Activated T-cell treated with anti-CD3 and anti-CD28 coated beads for 48 hours (primary cell): Measurements from ENCODE around the gene ADARB2.
"Not testable (repeated sequence)": the region's sequence is repeated elsewhere in the genome, so short reads cannot be mapped to it uniquely, and the experiment has no call there.

Experiments used
- DNase-seq: peaks from one replicate; pipeline ENCODE4 v3.0.0-alpha.2; 2020; ENCODE audit warnings: low read depth

ADARB2 gene

DNA sequence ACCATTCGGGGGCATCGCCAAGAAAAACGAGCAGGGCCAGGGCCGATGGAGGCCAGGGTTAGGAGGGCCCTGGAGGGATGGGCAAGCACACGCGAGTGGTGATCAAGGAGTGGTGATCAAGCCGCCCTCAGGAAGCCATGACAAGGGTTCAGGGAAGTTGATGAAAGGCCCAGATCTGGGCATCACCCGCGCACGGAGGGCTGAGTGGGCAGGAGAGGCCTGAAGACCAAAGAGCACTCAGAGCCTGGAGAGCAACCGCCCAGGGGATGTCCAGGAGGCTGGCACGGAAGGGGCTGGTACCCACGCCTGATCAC, 566.5 kb downstream of the ADARB2 start:
- no peak for DNase-seq

DNA sequence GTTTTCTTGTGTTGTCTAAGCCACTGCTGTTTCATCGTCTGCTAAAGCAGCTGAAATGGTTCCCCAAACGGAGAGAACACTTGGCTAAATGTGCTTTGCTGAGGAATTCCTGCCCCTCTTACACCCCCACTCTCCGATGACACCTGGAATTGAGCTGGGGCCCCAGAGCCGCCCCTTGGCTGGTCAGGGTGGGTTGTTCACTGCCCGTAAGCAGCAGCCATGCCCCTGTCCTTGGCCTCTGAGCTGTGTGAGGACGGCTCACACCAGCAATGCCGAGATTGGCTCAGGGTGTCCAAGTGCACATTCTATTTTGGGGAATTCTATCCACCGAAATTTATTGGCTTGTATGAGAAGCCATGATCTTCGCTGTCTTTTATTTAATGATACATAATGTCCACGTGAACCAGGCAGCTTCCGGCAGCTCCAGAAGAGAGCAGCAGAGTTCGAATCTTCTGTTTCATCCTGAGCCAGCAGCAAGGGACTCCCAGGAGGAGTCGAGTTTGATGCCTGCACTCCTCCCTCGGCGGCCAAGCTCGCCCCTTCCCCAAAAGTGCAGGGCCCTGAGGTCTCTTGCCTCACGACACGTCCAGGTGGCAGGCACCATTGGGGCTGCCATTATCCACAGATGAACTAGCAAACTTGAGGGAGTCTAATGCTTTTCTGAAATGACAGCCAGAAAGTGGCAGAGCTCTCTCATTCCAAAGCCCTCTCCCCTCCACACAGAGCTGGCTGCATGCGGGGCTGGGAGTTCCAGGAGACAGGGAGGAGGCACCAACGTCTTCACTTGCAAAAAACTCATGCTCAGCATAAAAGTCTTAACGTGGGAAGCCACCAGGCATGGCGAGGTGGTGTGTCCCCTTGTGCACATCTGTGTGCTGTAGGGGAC, 567.1 kb downstream of the ADARB2 start:
- DNase-seq = no peak

DNA sequence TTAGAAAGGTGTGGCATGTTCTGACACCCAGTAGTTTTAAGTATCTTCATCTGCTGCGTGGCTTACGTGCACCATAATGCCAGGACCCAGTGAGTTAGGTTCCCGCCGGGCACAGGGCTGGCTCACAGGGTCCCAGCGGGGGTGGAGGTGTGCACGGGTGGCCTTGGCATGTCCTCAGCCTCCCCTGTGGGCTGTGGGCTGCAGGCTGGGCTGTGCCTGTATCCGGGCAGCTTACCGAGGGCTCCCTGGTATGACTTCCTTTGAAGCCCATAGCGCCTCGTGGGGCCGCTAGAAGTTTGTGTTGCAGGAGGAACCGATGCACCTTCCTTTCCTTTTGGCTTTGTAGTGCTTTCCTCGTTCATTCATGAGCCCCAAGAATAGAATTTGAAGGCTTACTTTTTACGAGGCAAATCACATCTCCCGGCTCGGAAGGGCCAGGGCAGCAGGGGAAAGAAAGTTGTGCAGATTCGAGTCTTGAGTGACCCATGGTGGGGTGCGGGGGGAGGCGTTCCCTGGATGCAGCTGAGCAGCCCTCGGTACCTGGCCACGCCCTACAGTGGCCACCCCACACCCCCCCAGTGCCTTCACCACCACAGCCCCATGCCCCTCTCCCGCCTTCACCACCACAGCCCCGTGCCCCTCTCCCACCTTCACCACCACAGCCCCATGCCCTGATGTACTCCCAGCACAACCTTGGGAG, 568.0 kb downstream of the ADARB2 start:
- no peak for DNase-seq

DNA sequence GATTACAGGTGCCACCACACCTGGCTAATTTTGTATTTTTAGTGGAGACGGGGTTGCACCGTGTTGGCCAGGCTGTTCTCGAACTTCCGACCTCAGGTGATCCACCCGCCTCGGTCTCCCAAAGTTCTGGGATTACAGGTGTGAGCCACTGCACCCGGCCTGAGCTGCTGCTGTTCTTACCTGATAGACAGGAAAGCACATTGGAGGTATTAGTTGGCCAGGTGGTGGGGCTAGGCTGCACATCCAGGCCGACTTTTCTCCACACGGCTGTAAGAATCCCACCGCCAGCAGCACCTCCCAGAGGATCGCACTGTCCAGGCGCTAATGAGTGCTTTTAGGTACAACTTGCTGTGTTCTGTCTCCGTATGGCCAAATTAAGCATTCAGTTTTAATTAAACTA, 568.6 kb downstream of the ADARB2 start:
- DNase-seq = no peak

DNA sequence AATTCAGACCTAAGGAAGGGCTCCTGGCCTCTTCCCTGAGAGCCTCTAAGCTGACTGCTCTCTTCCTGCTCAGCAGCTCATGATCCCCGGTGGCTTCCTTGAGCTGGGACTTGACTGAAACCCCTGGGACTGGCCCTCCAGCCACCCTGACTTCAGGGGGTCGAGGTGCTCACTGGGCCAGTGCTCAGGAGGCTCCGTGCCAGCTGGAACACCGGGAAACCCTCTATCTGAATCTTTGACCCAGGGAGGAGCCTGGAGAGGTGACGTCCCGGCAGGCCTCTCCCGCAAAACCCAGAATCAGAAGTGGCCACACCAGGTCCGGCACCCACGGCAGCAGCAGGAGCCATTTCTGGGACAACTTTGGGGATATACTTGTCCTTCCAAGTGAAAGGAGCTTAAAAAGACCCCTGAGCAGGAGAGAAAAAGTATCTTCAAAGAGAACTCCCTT, 570.5 kb downstream of the ADARB2 start:
- no peak for DNase-seq

DNA sequence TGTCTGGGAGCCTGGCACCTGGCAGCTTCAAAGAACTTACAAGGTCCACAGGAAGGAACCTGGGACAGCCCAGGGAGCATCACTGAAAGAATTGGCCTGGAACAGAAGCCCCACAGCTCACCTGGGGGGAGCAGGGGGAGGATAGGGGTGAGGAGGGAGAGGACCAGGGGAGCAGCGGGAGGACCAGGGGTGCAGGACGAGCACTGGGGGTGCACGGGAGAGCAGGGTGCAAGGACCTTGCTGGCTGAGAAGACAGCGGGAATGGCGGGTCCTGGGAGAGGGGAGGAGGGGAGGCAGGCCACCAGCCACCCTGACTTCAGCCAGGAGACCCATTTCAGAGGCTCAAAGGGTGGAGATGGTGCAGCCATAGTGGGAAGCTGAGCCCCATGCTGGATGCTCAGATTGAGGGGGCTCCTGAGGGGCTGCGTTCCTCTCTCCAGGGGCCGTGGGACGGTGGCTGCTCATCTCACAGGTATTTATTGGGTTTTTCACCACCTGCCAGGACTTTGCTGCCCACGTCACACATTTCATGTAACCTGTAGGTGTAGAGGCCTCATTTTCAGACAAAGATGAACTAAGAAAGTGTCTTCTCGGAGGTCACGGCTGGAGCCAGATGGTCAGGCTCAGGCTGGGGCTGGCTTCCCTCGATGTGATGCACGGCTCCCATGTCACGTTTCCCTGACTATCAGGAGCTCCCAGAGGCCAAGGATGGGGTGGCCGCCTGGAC, 571.1 kb downstream of the ADARB2 start:
- DNase-seq = no peak

DNA sequence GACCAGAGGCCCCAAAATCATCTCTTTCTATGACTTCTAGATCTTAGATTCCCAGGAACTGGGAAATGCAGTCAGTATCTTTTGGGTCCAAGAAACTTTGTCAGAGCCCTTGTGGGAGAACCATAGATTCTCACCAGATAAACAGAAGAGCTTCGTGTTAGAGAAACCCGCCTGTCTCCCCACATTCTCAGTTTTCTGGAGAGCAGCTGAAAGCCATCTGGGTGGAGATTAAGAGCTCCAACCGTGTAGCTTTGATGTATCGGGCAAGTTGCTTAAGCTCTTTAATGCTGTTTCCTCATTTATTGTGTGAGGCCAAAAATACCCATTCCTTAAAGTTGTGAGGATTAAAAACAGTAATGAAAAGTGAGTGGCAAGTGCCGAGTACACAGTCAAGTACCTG, 573.5 kb downstream of the ADARB2 start:
- DNase-seq = no peak

DNA sequence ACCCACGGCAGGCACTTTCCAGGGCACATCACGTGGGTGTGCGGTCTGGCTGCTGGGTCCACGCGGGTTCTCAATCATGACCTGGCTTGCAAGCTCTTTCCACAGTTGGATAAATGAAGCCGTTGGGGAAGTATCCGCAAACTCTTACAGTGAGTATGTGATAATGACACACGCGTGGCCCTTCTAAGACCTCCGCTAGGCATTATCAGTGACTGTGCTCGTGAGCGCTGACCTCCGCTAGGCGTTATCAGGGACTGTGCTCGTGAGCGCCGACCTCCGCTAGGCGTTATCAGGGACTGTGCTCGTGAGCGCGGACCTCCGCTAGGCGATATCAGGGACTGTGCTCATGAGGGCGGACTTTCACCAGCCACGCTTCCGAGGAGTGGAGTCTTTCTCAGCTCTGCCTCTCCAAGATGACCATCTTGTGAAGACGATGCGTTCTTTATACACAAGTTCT, 574.1 kb downstream of the ADARB2 start:
- DNase-seq = no peak

DNA sequence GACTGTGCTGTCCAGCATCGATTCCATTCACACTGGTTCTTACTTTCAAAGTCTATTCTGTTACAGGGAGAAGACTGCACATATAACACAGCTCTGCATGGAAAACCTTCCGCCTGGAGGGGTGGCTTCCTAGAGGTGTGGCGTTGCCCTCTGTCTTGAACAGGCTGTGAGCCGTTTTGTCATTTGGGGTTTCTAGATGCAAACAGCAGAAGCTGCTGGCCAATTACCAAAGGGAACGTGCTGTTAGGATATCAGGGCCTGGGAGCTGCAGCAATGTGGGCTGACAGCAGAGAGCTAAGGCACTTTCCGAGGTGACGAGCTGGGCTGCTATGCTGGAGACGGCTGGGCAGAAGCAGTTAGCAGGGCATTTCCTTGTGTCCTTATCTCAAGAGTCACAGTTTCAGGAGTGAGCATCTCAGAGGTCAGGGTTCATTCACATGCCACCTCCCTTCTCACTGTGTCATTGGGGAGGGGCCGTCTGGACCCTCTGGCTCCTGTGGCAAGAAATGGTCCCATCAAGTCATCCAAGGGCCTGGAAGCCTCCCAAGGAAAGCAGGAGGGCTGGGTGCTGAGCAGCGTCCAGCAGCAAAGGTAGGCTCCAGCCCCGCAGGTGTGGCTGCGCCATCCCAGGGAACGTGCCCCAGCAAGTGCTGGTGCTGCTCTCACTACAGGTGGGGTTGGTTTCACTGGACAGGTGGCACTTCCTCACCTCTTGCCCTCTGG, 574.7 kb downstream of the ADARB2 start:
- no peak for DNase-seq

DNA sequence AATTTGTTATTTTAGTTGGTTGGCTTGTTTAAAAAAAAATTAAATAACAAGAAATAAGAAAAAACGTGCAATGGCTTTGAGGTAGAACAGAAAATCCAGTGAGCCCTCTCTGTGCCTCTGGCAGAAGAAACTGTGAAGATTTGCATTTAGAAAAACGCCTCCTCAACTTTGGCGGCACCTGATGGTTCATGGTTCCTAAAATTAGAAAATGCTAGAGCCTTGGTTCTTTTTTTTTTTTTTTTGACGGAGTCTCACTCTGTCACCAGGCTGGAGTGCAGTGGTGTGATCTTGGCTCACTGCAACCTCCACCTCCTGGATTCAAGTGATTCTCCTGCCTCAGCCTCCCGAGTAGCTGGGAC, 576.0 kb downstream of the ADARB2 start:
- not testable (repeated sequence) for DNase-seq

DNA sequence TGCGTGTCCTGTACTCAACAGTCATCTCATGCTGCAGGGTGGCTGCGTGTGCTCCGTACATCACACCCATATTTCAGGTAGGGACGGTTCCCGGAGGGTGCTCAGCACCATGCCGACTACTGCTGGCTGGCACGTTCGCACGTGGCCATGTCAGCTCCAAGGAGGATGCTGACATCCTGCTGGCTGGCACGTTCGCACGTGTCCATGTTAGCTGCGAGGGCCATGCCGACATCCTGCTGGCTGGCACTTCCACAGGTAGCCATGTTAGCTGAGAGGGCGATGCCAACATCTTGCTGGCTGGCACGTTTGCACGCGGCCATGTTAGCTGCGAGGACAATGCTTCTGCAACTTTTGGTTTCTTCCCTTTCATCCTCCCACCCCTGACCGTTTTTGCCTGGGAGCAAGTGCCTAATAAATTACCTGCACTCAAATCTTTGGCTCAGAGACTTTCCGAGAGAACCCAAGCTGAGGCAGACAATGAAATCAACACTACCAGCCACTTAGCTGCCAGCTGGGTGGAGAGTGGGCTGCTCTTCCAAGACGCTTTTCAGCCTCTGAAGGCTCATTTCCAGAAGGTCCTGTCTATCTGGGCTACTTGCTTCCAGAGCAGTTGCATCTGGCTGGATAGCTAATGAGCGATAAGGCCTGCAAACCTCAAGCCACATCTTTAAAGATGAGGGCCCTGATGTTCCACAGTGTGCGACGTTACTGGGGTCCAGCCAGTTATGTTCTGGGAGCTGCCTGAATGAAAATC, 576.6 kb downstream of the ADARB2 start:
- no peak for DNase-seq

DNA sequence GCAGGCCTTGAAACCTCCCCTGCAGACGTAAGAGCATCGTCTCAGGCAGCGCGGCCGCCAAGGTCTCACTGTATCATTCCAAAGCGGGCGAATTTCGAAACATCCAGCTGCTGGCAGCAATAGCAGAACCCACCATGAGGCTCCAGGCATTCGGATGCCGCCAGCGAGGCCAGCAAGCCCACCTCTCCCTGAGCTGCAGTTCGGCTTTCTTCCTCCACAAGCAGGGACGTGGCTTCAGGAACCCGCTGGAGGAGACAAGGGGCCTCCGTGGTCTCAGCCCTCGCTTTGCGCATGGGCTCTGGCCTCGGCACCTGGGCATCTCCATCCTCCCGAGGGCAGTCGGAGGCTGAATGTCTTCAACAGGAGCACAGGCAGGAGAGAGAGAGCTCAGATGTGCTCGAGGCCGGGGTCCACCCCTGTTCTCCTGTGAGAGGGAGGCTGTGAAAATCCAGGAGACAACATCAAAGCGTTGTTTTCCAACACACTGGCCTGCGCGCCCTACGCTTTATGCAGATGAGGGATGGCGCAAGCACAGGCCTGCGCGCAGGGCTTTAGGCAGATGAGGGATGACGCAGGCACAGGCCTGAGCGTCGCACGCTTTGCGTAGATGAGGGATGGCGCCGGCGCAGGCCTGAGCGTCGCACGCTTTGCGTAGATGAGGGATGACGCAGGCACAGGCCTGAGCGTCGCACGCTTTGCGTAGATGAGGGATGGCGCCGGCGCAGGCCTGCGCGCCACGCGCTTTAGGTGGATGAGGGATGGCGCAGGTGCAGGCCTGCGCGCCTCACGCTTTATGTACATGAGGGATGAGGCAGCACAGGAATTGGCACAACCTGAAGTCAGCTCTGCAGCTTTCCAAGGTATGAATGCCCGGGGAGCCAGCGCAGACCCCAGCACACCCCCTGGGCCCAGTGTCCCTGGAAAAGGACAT, 577.9 kb downstream of the ADARB2 start:
- no peak for DNase-seq

DNA sequence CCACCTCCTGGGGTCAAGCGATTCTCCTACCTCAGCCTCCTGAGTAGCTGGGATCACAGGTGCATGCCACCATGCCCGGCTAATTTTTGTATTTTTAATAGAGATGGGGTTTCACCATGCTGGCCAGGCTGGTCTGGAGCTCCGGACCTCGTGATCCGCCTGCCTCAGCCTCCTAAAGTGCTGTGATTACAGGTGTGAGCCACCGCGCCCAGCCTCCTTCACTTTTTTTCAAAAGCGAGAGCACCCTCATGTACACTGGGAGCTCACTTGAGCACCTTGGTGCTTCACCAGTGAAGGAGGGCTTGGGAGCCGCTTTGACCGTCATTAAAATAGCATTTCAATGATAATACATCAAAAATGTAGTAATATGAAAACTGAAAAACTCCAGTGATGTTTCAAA, 578.8 kb downstream of the ADARB2 start:
- not testable (repeated sequence) for DNase-seq

DNA sequence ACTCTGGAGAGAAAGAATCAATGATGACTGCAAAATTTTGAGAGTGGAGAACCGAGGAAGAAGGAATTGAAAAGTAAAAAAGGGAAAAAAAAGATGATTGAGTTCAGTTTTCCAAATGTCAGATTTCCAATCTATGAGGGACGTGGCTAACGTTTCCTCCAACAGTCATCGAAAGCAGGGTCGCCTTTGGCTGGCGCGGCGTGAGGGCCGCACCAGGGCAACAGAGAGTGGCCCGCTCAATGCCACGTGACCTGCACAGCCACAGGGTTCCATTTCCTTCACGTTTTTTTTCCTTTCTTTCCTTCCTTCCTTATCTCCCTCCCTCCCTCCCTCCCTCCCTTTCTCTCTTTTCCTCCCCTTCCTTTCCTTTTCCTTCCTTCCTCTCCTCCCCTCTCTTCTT, 579.3 kb downstream of the ADARB2 start:
- DNase-seq = no peak

DNA sequence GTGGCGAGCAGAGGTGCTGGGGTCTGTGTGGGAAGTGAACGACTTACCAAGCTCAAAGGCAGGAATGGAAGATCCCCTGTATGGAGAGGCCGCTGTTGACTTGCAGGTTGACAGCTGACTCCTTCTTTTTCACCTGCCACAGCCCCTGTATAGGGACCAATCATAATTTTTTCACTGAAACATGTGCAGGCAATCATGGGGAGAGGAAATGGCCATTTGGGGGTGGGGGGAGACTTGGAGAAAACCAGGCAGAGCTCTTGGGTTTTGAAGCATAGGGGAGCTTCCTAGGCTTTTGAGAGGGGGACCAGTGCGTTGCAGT, 579.8 kb downstream of the ADARB2 start:
- no peak for DNase-seq

DNA sequence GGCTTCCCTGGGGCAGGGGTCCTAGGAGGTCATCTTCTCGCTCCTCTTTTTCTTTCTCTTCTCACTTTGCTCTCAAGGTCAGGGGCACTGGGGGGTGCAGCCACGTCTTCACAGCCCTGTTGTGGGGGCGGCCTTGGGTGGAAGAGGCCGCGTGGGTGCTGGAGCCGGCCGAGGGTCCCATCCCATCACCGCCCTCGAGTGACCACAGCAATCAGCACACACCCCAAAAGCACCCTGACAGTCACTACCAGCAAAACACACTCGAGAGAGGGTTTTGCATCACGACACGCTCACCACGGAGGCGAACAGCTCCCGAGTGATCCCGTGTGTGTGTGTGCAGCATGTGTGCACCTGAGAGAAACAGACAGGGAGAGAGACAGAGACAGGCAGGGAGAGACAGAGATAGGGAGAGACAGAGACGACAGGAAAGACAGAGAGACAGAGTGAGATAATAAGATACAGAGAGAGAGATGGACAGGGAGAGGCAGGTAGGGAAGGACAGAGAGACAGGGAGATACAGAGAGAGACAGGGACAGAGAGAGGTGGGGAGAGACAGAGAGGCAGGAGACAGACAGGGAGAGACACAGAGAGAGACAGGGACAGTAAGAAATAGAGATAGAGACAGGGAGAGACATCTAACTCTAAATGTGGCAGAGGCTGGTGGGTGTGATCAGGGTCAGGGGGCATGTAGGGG, 580.3 kb downstream of the ADARB2 start:
- DNase-seq = no peak

DNA sequence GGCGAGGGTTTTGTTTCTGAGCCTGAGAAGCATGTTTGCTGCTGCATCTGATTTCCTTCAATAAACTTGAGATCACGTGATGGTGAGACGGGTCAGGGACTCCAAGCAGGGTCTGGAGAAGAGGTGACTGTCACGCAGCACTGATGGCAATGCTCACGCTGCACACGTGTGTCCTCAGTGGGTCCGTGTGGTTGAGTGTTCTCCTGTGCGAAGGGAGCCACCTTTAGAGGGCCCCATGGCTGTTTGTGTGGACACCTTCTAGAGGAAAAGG, 580.8 kb downstream of the ADARB2 start:
- no peak for DNase-seq

DNA sequence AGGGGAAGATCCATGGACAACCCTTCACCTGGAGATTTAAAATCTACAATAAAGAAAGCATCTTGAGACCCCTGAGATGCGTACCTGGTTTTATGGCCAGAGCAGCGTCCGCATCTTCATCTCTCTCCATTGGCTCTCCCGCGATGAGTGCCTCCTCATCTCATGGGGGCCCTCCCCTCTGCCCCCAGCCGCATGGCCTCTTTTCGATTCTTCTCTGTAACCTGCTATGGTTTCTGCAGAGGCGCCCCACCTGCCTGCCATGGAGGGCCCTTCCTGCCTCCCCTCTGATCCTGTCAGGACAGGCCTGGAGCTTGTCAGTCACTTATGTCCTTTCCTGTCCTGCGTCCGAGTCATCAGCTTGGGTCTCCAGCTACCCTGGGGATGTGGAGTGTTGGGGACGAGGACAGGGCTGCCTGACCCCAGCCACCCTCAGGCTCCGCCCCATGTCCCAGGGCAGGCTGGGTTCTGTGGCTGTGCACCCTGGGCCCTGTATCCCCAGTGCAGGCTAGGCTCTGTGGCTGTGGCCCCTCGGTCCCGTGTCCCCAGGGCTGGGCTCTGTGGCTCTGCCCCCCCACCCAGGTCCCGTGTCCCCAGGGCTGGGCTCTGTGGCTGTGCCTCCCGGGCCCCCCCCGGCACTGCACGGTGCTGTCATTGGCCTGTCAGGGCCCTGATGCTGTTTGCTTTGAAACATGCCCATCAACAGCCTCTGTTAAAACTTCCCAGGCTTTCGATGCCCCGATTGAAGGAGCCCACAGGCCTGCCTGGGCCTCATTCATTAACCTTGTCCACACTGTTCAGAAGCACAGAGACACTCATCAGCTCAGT, 581.3 kb downstream of the ADARB2 start:
- DNase-seq = no peak

DNA sequence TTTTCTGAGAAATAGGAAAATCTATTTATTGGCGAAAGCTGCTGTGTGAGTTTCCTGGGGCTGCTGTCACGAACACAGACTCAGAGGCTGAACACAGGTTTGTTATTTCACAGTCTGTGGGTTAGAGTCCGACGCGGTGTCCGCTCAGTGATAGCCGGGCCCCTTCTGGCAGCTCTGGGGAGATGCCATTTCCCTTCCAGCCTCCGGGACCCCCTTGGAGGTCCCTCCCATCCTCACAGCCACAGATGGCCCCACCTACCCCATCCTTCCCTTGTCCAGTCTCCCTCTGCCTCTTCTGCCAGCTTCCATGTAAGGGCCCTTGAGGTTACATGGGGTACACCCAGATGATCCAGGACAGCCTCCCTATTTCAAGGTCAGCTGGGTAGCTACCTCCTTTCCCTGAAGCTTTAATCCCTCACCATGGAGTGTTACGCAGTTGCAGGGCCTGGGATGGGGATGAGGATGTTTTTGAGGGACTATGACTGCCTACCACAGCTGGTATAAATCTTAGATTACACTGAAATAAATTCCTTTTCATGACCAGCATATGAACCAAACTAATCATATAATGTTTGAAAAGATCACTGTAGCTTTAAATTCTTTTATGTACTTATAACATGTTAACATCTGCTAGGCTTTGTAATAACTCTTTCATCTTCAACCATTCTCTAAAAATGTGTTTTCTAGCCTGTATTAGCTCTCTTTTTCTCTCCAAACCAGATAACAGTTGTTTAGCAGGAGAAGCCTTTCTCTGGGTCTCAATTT, 582.6 kb downstream of the ADARB2 start:
- DNase-seq = no peak
